ENCODE data around the gene TACC3. TPM values are rescaled to one million over a fixed set of nuclear protein-coding genes. Genes with fewer than 3 reads are reported as not detected.

TACC3 gene
- total and polyA plus RNA-seq, 2 of the 8 experiments (the other 6 are each of a cell fraction or from before 2014, with no cell fraction given) = 73.8 to 148 TPM

- no peak for TF ChIP-seq ATF2 (IDR thresholded peaks at IDR 0.05; ENCODE audit: low read length)
- no peak for TF ChIP-seq TAF1 (IDR thresholded peaks at IDR 0.05; ENCODE audit: low read depth, low read length)
- no peak for TF ChIP-seq RAD21 (IDR thresholded peaks at IDR 0.05 in 1 of 2, conservative IDR thresholded peaks at IDR 0.05 in 1 of 2; ENCODE audit: low read depth in 2 of 2, low read length in 2 of 2)
- TF ChIP-seq NANOG (IDR thresholded peaks at IDR 0.05; ENCODE audit: insufficient read depth, low read depth, low read length, poor library complexity, severe bottlenecking) = no peak
These were observed 35.8 kb upstream of the TACC3 start (continued) for GRCh38 chr4:1685235-1686150.
